CD4-positive, alpha-beta T cell treated with Interleukin-6 at 100 ng/mL for 8 hours (primary cell): Measurements from ENCODE around the gene ANO3.
"Not testable (repeated sequence)": the region's sequence is repeated elsewhere in the genome, so short reads cannot be mapped to it uniquely, and the experiment has no call there.

ENCODE experiments used
- DNase-seq: peaks from one replicate; pipeline ENCODE4 v3.0.0-alpha.2; 2020; ENCODE audit warnings: mixed read lengths, low spot score

ANO3 gene

GRCh38 chr11:26626346-26626745, 294.4 kb downstream of the ANO3 start:
- DNase-seq: no peak

- no peak for DNase-seq
Measured at GRCh38 chr11:26632691-26633159, 300.8 kb downstream of the ANO3 start.

- DNase-seq: not testable (repeated sequence)
Measured at GRCh38 chr11:26643314-26643713, 311.4 kb downstream of the ANO3 start.

- DNase-seq: no peak
Measured at GRCh38 chr11:26649884-26650283, 318.0 kb downstream of the ANO3 start.

GRCh38 chr11:26651916-26652315, 320.0 kb downstream of the ANO3 start:
- DNase-seq: no peak

- DNase-seq: no peak
Measured at GRCh38 chr11:26655287-26655686, 323.4 kb downstream of the ANO3 start.

GRCh38 chr11:26662916-26663315, 331.0 kb downstream of the ANO3 start:
- no peak for DNase-seq

- DNase-seq: no peak
Measured at GRCh38 chr11:26665036-26665435, 333.1 kb downstream of the ANO3 start.

- DNase-seq: no peak
Measured at GRCh38 chr11:26665946-26666345, 334.0 kb downstream of the ANO3 start.

- DNase-seq: no peak
Measured at GRCh38 chr11:26675233-26675928, 343.5 kb downstream of the ANO3 start.

- DNase-seq: no peak
Measured at GRCh38 chr11:26676641-26677040, 344.7 kb downstream of the ANO3 start.

- DNase-seq: no peak
Measured at GRCh38 chr11:26677566-26677965, 345.6 kb downstream of the ANO3 start.

- no peak for DNase-seq
Measured at GRCh38 chr11:26687351-26687750, 355.4 kb downstream of the ANO3 start.

GRCh38 chr11:26688701-26689100, 356.8 kb downstream of the ANO3 start:
- no peak for DNase-seq

- DNase-seq: no peak
Measured at GRCh38 chr11:26696330-26696729, 364.4 kb downstream of the ANO3 start.

GRCh38 chr11:26698224-26698623, 366.3 kb downstream of the ANO3 start:
- no peak for DNase-seq

GRCh38 chr11:26700574-26701235, 368.8 kb downstream of the ANO3 start:
- no peak for DNase-seq

- DNase-seq: no peak
Measured at GRCh38 chr11:26702406-26702805, 370.5 kb downstream of the ANO3 start.

GRCh38 chr11:26703411-26704191, 371.7 kb downstream of the ANO3 start:
- DNase-seq: no peak

GRCh38 chr11:26704249-26704648, 372.3 kb downstream of the ANO3 start:
- DNase-seq: no peak

GRCh38 chr11:26706181-26706580, 374.3 kb downstream of the ANO3 start:
- no peak for DNase-seq

- no peak for DNase-seq
Measured at GRCh38 chr11:26708736-26709456, 377.0 kb downstream of the ANO3 start.
